Calu3 (cell line): ENCODE results near the gene DUS4L. TPM values are rescaled to one million over a fixed set of nuclear protein-coding genes. Genes with fewer than 3 reads are reported as not detected.

ENCODE experiments used
- BruUV-seq: library from RNA; stranded (reverse); fragments of 400-500 nt; replicated peaks from 2 replicates; lab custom pipeline; 2021; lab: Mats Ljungman, UMichigan
- CTCF ChIA-PET: fragments of 300-600 bp; sonication (Branson Sonifier 250); formaldehyde crosslinking; loops from one replicate; lab custom pipeline; 2022; ENCODE audit warnings: antibody characterized with exemption; lab: Charles Lee
- DNase-seq: peaks from one replicate; pipeline ENCODE4 v3.0.0; 2022
- H3K27ac Mint-ChIP-seq: one replicate; pipeline ENCODE4 v1.8.0; 2022; ENCODE audit warnings: mixed read lengths; ENCODE audit not compliant: unreplicated experiment
- H3K27me3 Mint-ChIP-seq: one replicate; pipeline ENCODE4 v1.8.0; 2022; ENCODE audit warnings: mixed read lengths; ENCODE audit not compliant: unreplicated experiment
- H3K36me3 Mint-ChIP-seq: one replicate; pipeline ENCODE4 v1.8.0; 2022; ENCODE audit warnings: mild to moderate bottlenecking, moderate library complexity, mixed read lengths; ENCODE audit not compliant: insufficient read depth, unreplicated experiment
- H3K4me1 Mint-ChIP-seq: one replicate; pipeline ENCODE4 v1.8.0; 2022; ENCODE audit warnings: mild to moderate bottlenecking, low read depth, mixed read lengths; ENCODE audit not compliant: unreplicated experiment
- H3K4me3 Mint-ChIP-seq: one replicate; pipeline ENCODE4 v1.8.0; 2022; ENCODE audit warnings: mild to moderate bottlenecking, low read depth, moderate library complexity, mixed read lengths; ENCODE audit not compliant: unreplicated experiment
- H3K9me3 Mint-ChIP-seq: one replicate; pipeline ENCODE4 v1.8.0; 2022; ENCODE audit warnings: low read depth, mixed read lengths; ENCODE audit not compliant: unreplicated experiment
- CTCF ChIP-seq: fragments of 200-600 bp; IDR thresholded peaks from one replicate; pipeline ENCODE4 v1.8.0; 2022; ENCODE audit warnings: antibody characterized with exemption; ENCODE audit not compliant: unreplicated experiment
- intact Hi-C: fragments of 100-400 bp; cut with micrococcal nuclease; formaldehyde crosslinking; loops from one replicate; pipeline ENCODE4 v1.10.0; 2022; ENCODE audit not compliant: unreplicated experiment
- total RNA-seq: library from RNA; stranded (reverse); gene quantifications from 2 replicates; pipeline ENCODE4 v1.2.3, GENCODE V29; 2022

DUS4L gene
- total RNA-seq, 1 experiment from 2014 or later, result 9.3 TPM

- no peaks in the 10 kb centered on the region for H3K9me3 Mint-ChIP-seq
- no TSS peak for BruUV-seq
- DNase-seq, result no peak
- H3K27me3 Mint-ChIP-seq, result no peaks in the 10 kb centered on the region
- intact Hi-C loops, result no loop called here
- no peak for TF ChIP-seq CTCF
- CTCF ChIA-PET, result no interaction called here
- H3K27ac Mint-ChIP-seq, result no peak overlapping the region
- H3K36me3 Mint-ChIP-seq, result peaks cover 8% of the 10 kb centered on the region
- no peak overlapping the region for H3K4me3 Mint-ChIP-seq
- no peaks in the 10 kb centered on the region for H3K4me1 Mint-ChIP-seq
These were observed 37.0 kb downstream of the DUS4L start for GRCh38 chr7:107600816-107601215.

GRCh38 chr7:107605218-107605815 lies 41.5 kb downstream of the DUS4L start:
- H3K4me3 Mint-ChIP-seq, result no peak overlapping the region
- H3K36me3 Mint-ChIP-seq, result no peaks in the 10 kb centered on the region
- CTCF ChIA-PET, result interaction anchor here (0.5 kb wide), 1 partner anchor 391 kb away, joined by 4 read pairs; no protein-coding TSS in a partner anchor
- H3K9me3 Mint-ChIP-seq, result no peaks in the 10 kb centered on the region
- no peaks in the 10 kb centered on the region for H3K4me1 Mint-ChIP-seq
- H3K27me3 Mint-ChIP-seq, result no peaks in the 10 kb centered on the region
- H3K27ac Mint-ChIP-seq, result no peak overlapping the region
- BruUV-seq, result no TSS peak
- no peak for TF ChIP-seq CTCF
- DNase-seq, result no peak
- intact Hi-C loops, result no loop called here

- DNase-seq, result no peak
- H3K9me3 Mint-ChIP-seq, result no peaks in the 10 kb centered on the region
- CTCF ChIA-PET, result no interaction called here
- H3K36me3 Mint-ChIP-seq, result no peaks in the 10 kb centered on the region
- H3K4me3 Mint-ChIP-seq, result no peak overlapping the region
- intact Hi-C loops, result no loop called here
- no TSS peak for BruUV-seq
- no peaks in the 10 kb centered on the region for H3K4me1 Mint-ChIP-seq
- TF ChIP-seq CTCF, result no peak
- no peak overlapping the region for H3K27ac Mint-ChIP-seq
- H3K27me3 Mint-ChIP-seq, result no peaks in the 10 kb centered on the region
These were observed 42.5 kb downstream of the DUS4L start for GRCh38 chr7:107606303-107606702.

- CTCF ChIA-PET, result no interaction called here
- no peaks in the 10 kb centered on the region for H3K36me3 Mint-ChIP-seq
- BruUV-seq, result no TSS peak
These were observed 46.1 kb downstream of the DUS4L start for GRCh38 chr7:107609811-107610261.

More at GRCh38 chr7:107609811-107610261, 46.1 kb downstream of the DUS4L start:
- TF ChIP-seq CTCF, result no peak
- no peak overlapping the region for H3K27ac Mint-ChIP-seq
- no peaks in the 10 kb centered on the region for H3K9me3 Mint-ChIP-seq
- H3K4me1 Mint-ChIP-seq, result no peaks in the 10 kb centered on the region
- H3K4me3 Mint-ChIP-seq, result no peak overlapping the region
- DNase-seq, result no peak
- no peaks in the 10 kb centered on the region for H3K27me3 Mint-ChIP-seq
- intact Hi-C loops, result loop anchor here (5.0 kb wide), 1 partner anchor 52 kb away; the partner anchor contains the start of gene SLC26A4
